Lung (tissue), 12 donors: ENCODE data around the gene SLC17A4. TPM values are rescaled to one million over a fixed set of nuclear protein-coding genes. Genes with fewer than 3 reads are reported as not detected.

Source experiments
- ATAC-seq: fragments of 200-7000 bp; cut with Tn5 transposase; one replicate; pipeline ENCODE4 v1.9.1; 2020; ENCODE audit warnings: moderate number of reproducible peaks; ENCODE audit not compliant: insufficient read depth, low FRiP score
- DNase-seq, 3 donors: peaks; one replicate each; pipeline ENCODE4 v3.0.0-alpha.2; 2013 to 2017
- H3K27ac ChIP-seq, 2 donors: one replicate each; pipeline ENCODE4 v1.5.1; 2013; ENCODE audit warnings: mild to moderate bottlenecking in 2 of 2, moderate library complexity in 2 of 2, control low read depth in 1 of 2, inconsistent platforms in 1 of 2, low read depth in 1 of 2, low read length in 1 of 2
- H3K27me3 ChIP-seq, 3 donors: one replicate each; pipeline ENCODE4 v1.5.1; 2013; ENCODE audit warnings: low read length in 2 of 3; ENCODE audit not compliant: control insufficient read depth in 3 of 3, insufficient read depth in 3 of 3
- H3K36me3 ChIP-seq, 4 donors: one replicate each; pipeline ENCODE4 v1.5.1; 2013; ENCODE audit warnings: low read length in 4 of 4, mild to moderate bottlenecking in 1 of 4, moderate library complexity in 1 of 4; ENCODE audit not compliant: control insufficient read depth in 4 of 4, insufficient read depth in 4 of 4
- H3K4me1 ChIP-seq, 5 donors: one replicate each; pipeline ENCODE4 v1.5.1; 2013; ENCODE audit warnings: low read length in 5 of 5, mild to moderate bottlenecking in 2 of 5, moderate library complexity in 1 of 5; ENCODE audit not compliant: control insufficient read depth in 5 of 5, insufficient read depth in 5 of 5
- H3K4me3 ChIP-seq: one replicate; pipeline ENCODE4 v1.5.1; 2013; ENCODE audit warnings: mild to moderate bottlenecking, control low read depth, moderate library complexity
- H3K9ac ChIP-seq, 2 donors: one replicate each; pipeline ENCODE4 v1.5.1; 2013; ENCODE audit warnings: low read length in 2 of 2, control low read depth in 1 of 2; ENCODE audit not compliant: insufficient read depth in 1 of 2
- H3K9me3 ChIP-seq, 4 donors: one replicate each; pipeline ENCODE4 v1.5.1; 2013; ENCODE audit warnings: low read length in 3 of 4, mild to moderate bottlenecking in 1 of 4, moderate library complexity in 1 of 4; ENCODE audit not compliant: control insufficient read depth in 4 of 4, insufficient read depth in 3 of 4
- CTCF ChIP-seq: IDR thresholded peaks from 2 replicates; pipeline ENCODE4 v1.5.1; 2012; ENCODE audit warnings: mild to moderate bottlenecking; ENCODE audit errors: control extremely low read depth, extremely low read depth
- WGBS, 2 donors: extraction: QIAGEN DNeasy Blood & Tissue Kit; methylation state at CpG; one replicate each; pipeline ENCODE4 v1.1.7; 2013; 5-methylcytosine and 5-hydroxymethylcytosine counted together
- polyA plus RNA-seq, 2 donors: library from polyadenylated mRNA; stranded (reverse); fragments of 200-250 nt; gene quantifications; one replicate each; pipeline ENCODE4 v1.2.1, GENCODE V29; 2013
- total RNA-seq, 2 donors: library from RNA; depleted of rRNA in 1 of 2; stranded (reverse); fragments of >200 nt in 1 of 2; gene quantifications; one replicate each; pipeline ENCODE4 v1.2.1, GENCODE V29; 2014 to 2021
- donor health status: control.
- donor health status: control.
- donor health status: Bipolar disorder and iron deficiency.
- donor health status: healthy.
- donor health status: DM: yes; HTN: yes; CAD: no.

SLC17A4 gene
- total and polyA plus RNA-seq, 4 donors = not detected

DNA sequence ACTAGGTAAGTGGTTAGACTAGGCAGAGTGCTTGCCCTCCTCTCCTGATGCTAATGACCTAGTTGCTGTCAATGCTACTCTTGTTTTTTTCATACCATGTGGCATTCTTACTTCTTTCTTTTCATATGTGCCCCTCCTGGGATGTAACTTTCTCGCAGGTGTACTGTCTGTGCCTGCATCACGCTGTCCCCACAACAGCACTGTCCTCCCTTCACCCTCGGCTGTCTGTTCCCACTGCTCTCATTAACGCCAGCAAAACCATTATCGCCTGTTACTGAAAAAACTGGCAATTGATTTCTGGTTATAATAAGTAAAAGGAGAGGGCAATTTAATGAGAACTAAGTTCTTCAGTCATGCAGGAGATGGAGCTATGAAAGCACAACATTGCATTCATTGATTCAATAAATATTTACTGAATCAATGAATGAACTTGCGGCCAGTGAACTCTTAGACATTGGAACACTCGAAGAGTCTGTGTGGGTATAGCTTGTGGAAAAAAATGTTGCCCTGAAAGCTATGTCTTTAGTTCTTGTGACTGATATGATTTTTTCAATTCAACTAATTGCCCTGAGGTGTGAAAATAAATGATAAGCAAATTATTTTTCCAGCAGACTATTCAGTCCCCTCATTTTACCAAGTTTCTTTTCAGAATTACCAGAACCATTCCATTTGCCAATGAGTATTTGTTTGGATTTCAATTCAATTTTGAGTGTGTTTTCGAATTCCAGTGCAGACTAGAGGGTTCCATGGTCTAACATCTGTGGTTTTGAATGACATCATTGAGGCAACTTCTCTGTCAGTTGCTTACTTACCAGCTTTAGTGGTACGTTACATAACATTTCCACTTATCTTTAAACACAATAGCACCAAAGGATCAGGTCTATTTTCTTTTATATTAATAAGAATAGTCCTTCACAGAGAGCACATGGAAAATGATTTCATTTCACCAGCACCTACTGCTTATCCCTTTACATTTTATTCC lies 2.1 kb downstream of the SLC17A4 start:
- Histone ChIP-seq H3K36me3 (no peaks in the 10 kb centered on the region), H3K4me3 (no peak overlapping the region), H3K9ac (no peak overlapping the region), H3K9me3 (no peaks in the 10 kb centered on the region), H3K27me3 (no peaks in the 10 kb centered on the region), H3K4me1 (no peaks in the 10 kb centered on the region), H3K27ac (no peak overlapping the region)
- no peak for TF ChIP-seq CTCF
- ATAC-seq (no peak), DNase-seq (no peak)
- 81 to 86% methylated on average over 9 of the region's 9 CpGs for WGBS, 2 donors

DNA sequence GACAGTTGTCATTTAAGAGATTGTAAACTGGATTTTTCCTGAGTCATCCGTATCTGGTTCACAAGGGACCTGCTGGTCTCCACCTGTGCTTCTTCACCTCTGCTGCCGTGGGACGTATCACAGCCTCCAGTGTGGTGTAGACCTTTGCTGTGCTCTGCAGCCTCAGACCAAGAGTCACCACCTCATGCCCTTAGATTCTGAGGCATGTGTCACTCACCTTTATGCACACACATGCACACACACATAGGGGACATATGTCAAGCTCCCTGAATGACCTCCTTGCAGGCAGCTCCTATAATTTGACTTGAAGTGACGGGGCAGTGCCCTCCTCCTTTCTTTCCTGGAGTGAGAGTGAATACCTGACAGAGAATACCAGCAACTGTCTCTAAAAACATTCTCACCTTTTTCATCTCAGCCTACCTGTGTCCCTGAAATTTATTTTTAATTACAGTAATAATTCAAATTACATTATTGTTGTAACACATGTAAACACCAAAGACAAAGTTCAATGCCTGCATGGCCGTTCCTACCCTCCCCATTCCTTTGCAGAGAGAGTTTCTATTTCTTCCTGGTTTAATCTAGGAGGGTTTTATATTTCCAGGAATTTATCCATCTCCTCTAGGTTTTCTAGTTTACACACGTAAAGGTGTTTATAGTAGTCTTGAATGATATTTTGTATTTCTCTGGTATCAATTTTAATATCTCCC lies 3.5 kb downstream of the SLC17A4 start:
- H3K36me3 ChIP-seq = no peaks in the 10 kb centered on the region
- H3K4me1 ChIP-seq = no peaks in the 10 kb centered on the region
- no peak for ATAC-seq
- H3K27ac ChIP-seq = no peak overlapping the region
- H3K9me3 ChIP-seq = no peaks in the 10 kb centered on the region
- TF ChIP-seq CTCF = no peak
- no peak for DNase-seq
- no peaks in the 10 kb centered on the region for H3K27me3 ChIP-seq
- WGBS, 2 donors = 77 to 80% methylated on average over 6 of the region's 6 CpGs
- no peak overlapping the region for H3K9ac ChIP-seq
- H3K4me3 ChIP-seq = no peak overlapping the region

DNA sequence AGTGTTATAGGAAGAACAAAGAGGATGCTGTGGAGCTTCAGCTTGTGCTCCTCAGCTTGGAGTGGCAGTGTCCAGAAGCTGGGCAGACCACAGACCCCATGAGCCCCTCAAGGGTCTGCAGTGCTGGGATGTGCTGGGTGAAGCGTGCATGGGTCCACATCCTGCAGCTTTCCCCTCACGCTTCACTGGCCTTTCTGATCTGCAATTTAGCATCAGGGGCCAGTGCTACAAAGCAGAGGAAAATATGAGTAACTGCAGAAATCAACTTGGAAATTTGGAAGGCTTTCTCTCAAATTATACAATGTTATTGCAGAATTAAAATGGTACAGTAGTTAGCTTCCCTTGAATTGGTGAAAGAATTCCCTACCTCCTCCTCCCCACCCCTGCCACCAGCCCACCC lies 10.1 kb downstream of the SLC17A4 start:
- Histone ChIP-seq H3K9me3 (no peaks in the 10 kb centered on the region), H3K27ac (no peak overlapping the region), H3K4me1 (no peaks in the 10 kb centered on the region), H3K27me3 (no peaks in the 10 kb centered on the region), H3K4me3 (no peak overlapping the region), H3K9ac (no peak overlapping the region), H3K36me3 (no peaks in the 10 kb centered on the region)
- 93 to 100% methylated on average over 2 of the region's 2 CpGs for WGBS, 2 donors
- ATAC-seq (no peak), DNase-seq (no peak)
- no peak for TF ChIP-seq CTCF
